SJSA1 (cell line): ENCODE measurements around the gene MRM1. TPM values are rescaled to one million over a fixed set of nuclear protein-coding genes. Genes with fewer than 3 reads are reported as not detected.

Experiments used
- DNase-seq, 2 experiments: peaks; one replicate each; pipeline ENCODE4 v3.0.0-alpha.2; 2015 to 2020; ENCODE audit warnings: low spot score in 2 of 2, low read depth in 1 of 2
- H3K27ac ChIP-seq: fragments of 250-450 bp; sonication (Bioruptor Pico); 2 replicates; pipeline ENCODE4 v1.5.1; 2020; ENCODE audit warnings: mild to moderate bottlenecking, moderate library complexity
- H3K27me3 ChIP-seq: fragments of 250-450 bp; sonication (Bioruptor Pico); replicated peaks from 2 replicates; pipeline ENCODE4 v1.5.1; 2020; ENCODE audit warnings: mild to moderate bottlenecking, moderate library complexity
- H3K36me3 ChIP-seq: fragments of 250-450 bp; sonication (Bioruptor Pico); 2 replicates; pipeline ENCODE4 v1.5.1; 2020; ENCODE audit warnings: mild to moderate bottlenecking
- H3K4me1 ChIP-seq: fragments of 250-450 bp; sonication (Bioruptor Pico); replicated peaks from 2 replicates; pipeline ENCODE4 v1.6.1; 2021; ENCODE audit warnings: mild to moderate bottlenecking
- H3K4me3 ChIP-seq: fragments of 250-450 bp; sonication (Bioruptor Pico); 2 replicates; pipeline ENCODE4 v1.5.1; 2020; ENCODE audit warnings: mild to moderate bottlenecking
- H3K9me3 ChIP-seq: fragments of 250-450 bp; sonication (Bioruptor Pico); replicated peaks from 2 replicates; pipeline ENCODE4 v1.5.1; 2020; ENCODE audit warnings: mild to moderate bottlenecking
- total RNA-seq: library from RNA; depleted of rRNA; stranded (reverse); fragments of >200 nt; shearing (Covaris generic); gene quantifications from 2 replicates; pipeline ENCODE4 v1.2.3, GENCODE V29; 2014

Gene MRM1
- total RNA-seq, 1 experiment from 2014 or later = 8.5 TPM

DNA sequence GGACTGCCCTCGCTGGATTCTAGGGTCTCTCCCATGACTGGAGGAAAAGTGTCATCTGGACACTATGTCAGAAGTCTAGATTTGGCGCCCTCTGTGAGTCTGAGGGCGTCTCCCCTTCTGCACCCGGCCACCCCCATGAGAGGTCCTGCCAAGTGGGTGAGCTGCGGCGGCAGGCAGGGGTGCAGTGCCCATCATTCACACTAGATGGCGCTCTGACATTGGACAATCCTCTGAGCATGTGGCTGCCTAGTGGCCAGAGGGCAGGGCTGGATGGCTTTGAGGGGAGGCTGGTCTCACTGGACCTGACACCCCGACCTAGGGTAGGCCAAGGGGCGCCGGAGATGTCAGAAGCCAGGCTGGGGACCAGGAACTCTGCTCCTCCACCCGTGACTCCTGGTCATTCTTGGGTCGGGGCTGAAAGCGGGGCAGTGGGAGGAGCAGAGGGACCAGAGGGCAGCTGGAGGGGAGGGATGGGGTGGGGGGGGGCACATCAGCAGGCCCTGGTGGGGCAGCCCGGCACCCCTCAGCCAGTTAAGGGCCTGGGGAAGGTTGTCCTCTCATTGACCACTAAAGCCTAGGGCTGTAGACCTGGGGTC is 28.0 kb downstream of the MRM1 start:
- no peak overlapping the region for H3K4me3 ChIP-seq

DNA sequence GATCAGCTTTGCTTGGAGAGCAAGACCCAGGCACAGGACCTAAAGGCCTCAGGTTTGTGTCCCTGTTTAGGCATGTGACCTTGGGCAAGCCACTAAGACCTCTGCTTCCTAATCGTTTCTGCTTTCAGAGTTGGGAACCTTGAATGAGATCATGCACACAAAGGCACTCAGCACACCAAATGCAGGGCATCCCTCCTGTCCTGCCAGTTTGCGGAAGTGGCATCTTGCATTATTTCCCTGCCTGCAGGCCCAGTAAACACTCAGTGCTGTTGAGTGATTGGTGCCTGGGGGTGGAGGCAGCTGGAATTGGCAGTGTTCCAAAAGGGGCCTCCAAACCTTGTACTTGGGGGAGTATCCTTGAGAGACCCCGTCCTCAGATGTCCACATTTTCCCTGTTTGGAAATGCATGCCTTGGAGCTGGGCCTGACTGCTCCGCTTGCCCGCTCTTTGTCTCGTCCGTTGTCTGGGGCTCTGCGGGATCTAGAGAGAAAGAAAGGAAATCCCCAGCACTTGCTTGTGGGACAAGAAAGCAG is 28.7 kb downstream of the MRM1 start:
- Histone ChIP-seq H3K4me1 (no peaks in the 10 kb centered on the region), H3K27me3 (peaks cover 8% of the 10 kb centered on the region; the same call in 1 of the 2 replicates), H3K36me3 (no peaks in the 10 kb centered on the region), H3K9me3 (no peaks in the 10 kb centered on the region), H3K4me3 (no peak overlapping the region), H3K27ac (no peak overlapping the region)
- DNase-seq = no peak

More for the DNA sequence above, 28.0 kb downstream of the MRM1 start:
- Histone ChIP-seq H3K9me3 (no peaks in the 10 kb centered on the region), H3K4me1 (no peaks in the 10 kb centered on the region), H3K36me3 (no peaks in the 10 kb centered on the region), H3K27me3 (0 out of 2 replicates have a peak, but pooled peaks cover 3% of the 10 kb centered on the region), H3K27ac (no peak overlapping the region)
- peak; percentile 58 to 71 for DNase-seq

DNA sequence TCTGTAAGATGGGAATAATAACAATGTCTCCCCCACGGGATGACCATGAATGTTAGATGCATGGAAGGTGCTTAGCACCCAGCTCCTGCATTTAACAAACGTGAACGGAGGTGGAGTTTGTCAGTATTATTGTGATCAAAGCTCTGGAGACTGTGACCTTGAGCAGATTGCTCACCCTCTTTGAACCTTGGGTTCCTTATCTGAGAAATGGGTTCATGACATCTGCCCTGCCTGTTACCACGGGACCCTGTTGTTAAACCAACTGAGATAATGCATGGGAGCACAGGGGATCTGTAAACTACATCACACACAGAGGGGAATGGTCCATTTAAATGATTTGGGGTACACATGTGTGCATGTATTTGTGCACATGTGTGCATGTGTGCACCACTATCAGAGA is 29.6 kb downstream of the MRM1 start:
- Histone ChIP-seq H3K9me3 (no peaks in the 10 kb centered on the region), H3K27ac (no peak overlapping the region)
- DNase-seq = no peak

DNA sequence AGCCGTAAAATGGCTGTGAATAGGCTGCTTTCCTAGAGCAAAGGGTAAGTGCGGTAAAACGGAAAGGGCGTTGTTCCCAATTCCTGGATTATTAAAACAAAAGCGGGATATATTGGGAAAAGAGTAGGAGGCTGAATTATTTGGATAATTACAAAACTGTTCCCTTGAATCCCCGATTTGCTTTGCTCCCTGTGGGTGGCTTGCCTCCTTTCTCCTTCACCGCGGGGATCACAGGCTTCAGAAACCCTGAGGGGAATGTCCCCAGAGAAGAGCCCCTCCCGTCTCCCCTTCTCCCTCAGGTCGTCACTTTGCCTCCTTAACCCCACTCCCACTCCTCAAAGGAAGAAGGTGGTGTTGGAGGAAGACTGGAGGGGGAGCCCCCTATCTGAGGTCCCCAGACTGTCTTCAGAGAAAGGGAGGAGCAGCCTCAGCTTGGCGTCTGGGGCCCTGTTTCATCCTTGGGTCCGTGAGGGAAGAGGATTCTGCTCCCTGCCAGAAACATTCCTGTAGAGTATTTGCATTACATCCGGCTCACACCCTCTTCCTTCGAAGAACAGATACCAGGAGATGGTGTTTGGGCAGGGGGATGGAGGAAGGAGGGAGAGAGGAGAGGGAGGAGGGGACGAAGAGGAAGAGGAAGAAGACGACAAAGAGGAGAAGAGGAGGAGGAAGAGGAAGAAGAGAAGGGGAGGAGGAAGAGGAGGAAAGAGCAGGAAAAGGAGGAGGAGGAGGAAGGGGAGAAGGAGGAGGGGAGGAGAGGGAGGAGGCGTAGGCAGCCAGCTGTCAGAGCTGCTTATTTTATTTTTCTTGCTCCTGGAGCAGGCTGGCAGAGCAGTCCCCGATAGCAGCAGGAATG is 31.8 kb downstream of the MRM1 start:
- Histone ChIP-seq H3K9me3 (no peaks in the 10 kb centered on the region), H3K4me1 (no peaks in the 10 kb centered on the region), H3K27me3 (peaks cover 23% of the 10 kb centered on the region), H3K36me3 (no peaks in the 10 kb centered on the region), H3K27ac (no peak overlapping the region), H3K4me3 (no peak overlapping the region)
- no peak for DNase-seq

More for the DNA sequence above, 29.6 kb downstream of the MRM1 start:
- no peaks in the 10 kb centered on the region for H3K36me3 ChIP-seq
- H3K27me3 ChIP-seq = peaks cover 10% of the 10 kb centered on the region; the same call in 1 of the 2 replicates
- no peak overlapping the region for H3K4me3 ChIP-seq
- no peaks in the 10 kb centered on the region for H3K4me1 ChIP-seq

DNA sequence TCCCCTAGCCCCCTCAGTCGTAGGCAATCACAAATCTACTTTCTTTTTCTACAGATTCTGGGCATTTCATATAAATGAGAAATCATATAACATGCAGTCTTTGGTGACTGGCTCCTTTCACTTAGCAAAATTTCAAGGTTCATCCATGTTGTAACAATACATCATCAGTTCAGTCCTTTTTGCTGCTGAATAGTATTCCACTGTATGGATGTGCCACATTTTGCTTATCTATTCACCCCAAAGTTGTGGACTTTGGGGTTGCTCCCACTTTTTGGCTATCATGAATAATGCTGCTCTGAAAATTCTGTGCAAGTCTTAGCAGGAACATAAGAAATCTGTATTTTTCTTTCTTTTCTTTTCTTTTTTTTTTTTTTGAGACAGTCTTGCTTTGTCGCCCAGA is 39.0 kb downstream of the MRM1 start:
- Histone ChIP-seq H3K4me1 (peaks cover 8% of the 10 kb centered on the region; the same call in 1 of the 2 replicates), H3K36me3 (no peaks in the 10 kb centered on the region), H3K27ac (no peak overlapping the region), H3K4me3 (no peak overlapping the region), H3K27me3 (peaks cover 65% of the 10 kb centered on the region), H3K9me3 (no peaks in the 10 kb centered on the region)
- DNase-seq = no peak

DNA sequence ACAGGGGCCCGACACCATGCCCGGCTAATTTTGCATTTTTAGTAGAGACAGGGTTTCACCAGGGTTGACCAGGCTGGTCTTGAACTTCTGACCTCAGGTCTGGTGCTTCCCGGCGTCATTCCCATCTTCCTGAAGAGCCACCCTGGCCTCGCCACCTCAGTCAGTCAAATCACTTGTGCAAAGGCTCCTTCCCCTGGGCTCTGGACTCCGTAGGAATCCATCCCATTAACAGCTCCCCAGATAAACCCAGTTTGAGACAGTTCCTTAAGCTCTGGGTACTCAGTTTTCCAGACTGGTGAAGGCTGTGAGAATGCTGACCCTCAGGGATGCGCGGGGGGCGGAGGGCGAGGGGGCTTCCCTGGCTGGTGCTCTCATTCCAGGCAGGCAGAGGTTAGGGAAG is 39.5 kb downstream of the MRM1 start:
- no peaks in the 10 kb centered on the region for H3K36me3 ChIP-seq
- no peaks in the 10 kb centered on the region for H3K9me3 ChIP-seq
- peaks cover 8% of the 10 kb centered on the region; the same call in 1 of the 2 replicates for H3K4me1 ChIP-seq
- H3K4me3 ChIP-seq = no peak overlapping the region
- H3K27ac ChIP-seq = no peak overlapping the region
- no peak for DNase-seq
- peaks cover 70% of the 10 kb centered on the region for H3K27me3 ChIP-seq

DNA sequence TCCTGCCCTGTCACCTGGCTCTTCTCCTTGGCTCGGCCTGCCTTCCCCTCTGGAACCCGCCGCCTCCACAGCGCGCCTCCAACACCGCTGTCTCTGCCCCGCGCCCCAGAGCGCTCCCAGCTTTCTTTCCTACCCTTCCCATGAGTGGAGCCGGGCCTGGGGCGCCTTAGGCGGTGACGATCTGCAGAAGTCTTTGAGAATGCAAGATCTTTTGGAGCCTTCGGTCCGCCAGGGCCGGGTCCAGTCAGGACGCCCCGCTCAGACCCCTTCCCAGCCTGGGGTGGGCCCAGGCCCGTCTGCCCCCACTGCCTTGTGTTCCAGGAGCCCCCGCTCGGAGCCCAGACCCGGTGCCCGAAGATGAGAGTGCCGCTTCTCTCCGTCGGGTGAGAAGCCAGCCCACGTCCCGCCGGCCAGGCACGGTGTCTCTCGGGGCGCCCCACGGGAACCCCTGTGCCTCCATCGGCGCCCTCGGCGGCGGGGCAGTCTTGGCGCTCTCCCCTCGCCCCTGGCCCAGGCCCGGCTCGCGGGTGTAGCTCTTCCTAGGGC is 40.0 kb downstream of the MRM1 start:
- Histone ChIP-seq H3K27me3 (peaks cover 75% of the 10 kb centered on the region), H3K9me3 (no peaks in the 10 kb centered on the region), H3K4me3 (no peak overlapping the region)

DNA sequence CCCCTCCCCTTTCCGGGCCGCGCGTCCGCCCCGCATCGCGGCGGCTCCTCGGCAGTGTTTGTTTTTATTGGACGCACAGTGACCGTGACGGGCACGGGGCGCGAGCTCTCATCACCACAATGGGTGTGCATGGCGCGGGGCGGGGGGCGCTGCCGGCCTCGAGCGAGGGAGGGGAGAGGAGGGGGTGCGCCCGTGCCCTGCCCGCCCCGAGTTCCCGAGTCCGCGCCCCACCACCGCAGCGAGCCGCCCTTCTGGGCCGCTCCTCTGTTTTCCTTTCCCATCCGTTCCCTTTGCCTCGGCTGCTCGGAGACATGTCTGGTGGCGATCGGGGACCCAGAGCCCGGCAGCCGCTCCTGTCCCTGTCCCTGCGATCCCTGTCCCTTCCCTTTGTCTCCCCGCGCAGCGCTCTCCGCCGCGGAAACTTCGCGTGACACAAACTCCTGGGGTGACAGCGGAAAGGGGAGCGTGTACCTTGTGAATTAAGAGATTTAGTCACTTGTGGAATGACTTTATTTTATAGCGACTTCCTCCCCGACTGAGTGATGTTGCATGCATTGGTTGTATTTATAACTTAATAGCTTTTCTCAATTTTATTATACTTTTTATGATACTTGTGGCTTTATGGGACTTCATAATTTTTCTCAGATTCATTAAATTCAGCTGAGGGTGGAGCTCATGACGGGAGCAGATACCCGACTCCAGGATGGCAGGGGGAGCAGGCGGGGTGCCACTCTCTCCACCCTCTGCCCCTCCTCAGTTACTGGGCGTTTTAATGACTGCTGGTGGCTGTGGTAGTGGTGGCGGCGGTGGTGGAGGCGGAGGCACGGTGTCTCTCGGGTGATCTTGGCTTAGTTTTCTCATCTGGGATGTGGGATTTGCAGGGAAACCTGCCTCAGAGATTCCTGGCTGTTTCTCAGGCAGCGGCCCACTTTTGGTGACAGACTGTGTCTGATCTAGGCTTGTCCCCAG is 40.8 kb downstream of the MRM1 start:
- H3K27ac ChIP-seq = no peak overlapping the region
- H3K27me3 ChIP-seq = peaks cover 79% of the 10 kb centered on the region
- H3K36me3 ChIP-seq = no peaks in the 10 kb centered on the region

More for the DNA sequence above, 40.0 kb downstream of the MRM1 start:
- H3K36me3 ChIP-seq = no peaks in the 10 kb centered on the region
- H3K27ac ChIP-seq = no peak overlapping the region
- no peak for DNase-seq
- peaks cover 8% of the 10 kb centered on the region; the same call in 1 of the 2 replicates for H3K4me1 ChIP-seq

DNA sequence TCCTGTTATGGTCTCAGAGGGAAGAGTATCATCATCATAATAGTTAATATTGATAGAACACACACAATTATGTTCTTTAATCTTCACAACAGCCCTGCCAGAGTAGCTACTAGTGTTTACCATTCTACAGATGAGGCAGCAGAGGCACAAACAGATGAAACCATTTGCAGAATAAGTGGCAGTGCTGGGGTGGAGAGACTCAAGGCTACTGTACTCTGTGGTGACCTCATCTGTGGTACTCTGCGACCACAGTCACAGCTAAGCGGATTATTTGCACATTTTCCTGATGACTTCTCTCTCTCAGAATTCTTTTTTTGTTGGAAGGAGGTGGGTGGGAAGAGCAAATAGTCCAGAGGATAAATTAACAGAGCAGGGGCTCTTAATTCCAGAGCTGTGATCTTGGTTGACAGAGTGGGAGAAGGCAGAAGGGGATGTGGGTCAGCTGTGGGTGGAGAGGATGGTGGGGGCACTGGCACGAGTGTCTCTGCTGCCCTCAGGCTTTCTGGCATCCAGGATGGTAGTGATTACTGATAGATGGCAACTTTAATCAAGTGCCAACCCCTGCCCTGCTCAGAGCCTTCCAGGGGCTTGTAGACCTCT is 41.8 kb downstream of the MRM1 start:
- Histone ChIP-seq H3K4me1 (peaks cover 8% of the 10 kb centered on the region; the same call in 1 of the 2 replicates), H3K36me3 (no peaks in the 10 kb centered on the region), H3K4me3 (no peak overlapping the region), H3K27me3 (peaks cover 74% of the 10 kb centered on the region), H3K9me3 (no peaks in the 10 kb centered on the region), H3K27ac (no peak overlapping the region)
- DNase-seq = no peak

More for the DNA sequence above, 40.8 kb downstream of the MRM1 start:
- Histone ChIP-seq H3K4me1 (peaks cover 8% of the 10 kb centered on the region; the same call in 1 of the 2 replicates), H3K9me3 (no peaks in the 10 kb centered on the region), H3K4me3 (no peak overlapping the region)
- DNase-seq = no peak

DNA sequence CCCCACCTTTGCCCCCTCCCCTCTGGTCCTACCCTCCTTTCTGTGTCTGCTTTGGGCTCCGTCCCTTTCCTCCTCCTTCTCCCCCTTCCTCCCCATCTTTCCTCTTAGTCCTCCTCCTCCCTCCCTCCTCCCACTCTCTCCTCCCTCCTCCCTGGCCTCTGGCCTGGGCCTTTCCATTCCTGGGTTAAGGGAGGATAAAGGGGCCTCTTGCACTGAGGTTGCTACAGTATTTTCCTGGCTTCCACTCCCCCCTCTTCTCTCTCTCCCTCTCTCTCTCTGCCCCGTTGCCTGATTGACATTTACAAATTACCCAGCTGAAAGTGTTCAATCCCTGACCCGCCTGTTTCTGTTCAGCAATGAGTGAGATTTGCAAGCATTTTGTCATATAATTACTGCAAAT is 44.0 kb downstream of the MRM1 start:
- no peak overlapping the region for H3K27ac ChIP-seq
- DNase-seq = no peak
- no peaks in the 10 kb centered on the region for H3K9me3 ChIP-seq
- peaks cover 8% of the 10 kb centered on the region; the same call in 1 of the 2 replicates for H3K4me1 ChIP-seq
- H3K36me3 ChIP-seq = no peaks in the 10 kb centered on the region
- H3K27me3 ChIP-seq = peaks cover 54% of the 10 kb centered on the region
- H3K4me3 ChIP-seq = no peak overlapping the region

DNA sequence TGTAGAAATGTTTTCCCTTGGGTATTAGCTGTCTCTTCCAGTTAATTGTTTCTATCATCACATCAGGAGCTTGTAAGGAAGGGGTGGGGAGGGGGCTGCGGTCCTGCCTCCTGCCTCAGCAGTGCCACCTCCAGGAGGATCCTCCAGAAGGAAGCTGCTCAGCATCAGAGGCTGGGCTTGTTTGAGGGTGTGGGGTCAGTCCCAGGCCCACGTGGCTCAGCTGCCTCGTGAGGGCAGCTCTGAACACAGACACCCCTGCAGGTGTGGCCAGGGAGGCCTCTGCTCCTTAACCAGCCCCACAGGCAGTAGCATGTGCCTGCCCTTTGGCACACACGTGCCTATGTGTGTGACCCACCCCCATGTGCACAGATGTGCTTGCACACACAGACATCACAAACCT is 46.3 kb downstream of the MRM1 start:
- H3K9me3 ChIP-seq = no peaks in the 10 kb centered on the region
- H3K4me3 ChIP-seq = no peak overlapping the region
- DNase-seq = no peak
- H3K4me1 ChIP-seq = no peaks in the 10 kb centered on the region
- no peaks in the 10 kb centered on the region for H3K36me3 ChIP-seq
- H3K27me3 ChIP-seq = peaks cover 37% of the 10 kb centered on the region
- no peak overlapping the region for H3K27ac ChIP-seq

DNA sequence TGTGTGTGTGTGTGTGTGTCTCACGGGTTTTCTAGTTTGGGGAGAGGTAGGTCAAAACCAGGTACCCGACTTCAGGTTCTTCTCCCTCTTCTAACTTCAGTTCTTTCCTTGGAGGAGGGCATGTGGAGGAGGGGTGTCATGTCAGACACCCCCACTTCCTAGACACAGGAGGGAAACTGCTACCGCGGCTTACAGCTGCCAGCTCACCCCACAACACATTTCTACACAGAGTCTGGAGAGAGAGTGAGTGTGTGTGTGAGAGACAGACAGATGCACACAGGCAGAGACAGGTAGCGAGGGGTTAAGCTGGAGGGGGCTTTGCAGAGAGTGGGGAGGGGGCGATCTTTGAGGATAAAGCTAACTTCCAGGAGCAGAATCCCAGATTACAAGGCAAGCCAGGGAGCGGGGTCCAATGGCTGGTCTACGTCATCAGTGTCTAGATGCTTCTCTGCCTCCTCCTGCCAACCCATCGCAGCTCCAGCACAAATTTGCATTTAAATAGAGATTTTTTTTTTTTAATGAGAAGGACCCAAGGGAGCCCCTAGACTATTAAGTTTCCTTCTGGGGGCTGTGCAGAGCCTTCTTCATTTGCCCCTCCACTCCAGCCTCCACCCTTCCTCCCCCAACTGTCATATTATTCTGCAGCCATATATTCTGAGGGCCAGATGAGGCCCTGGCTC is 48.9 kb downstream of the MRM1 start:
- Histone ChIP-seq H3K36me3 (no peaks in the 10 kb centered on the region), H3K27ac (no peak overlapping the region), H3K9me3 (no peaks in the 10 kb centered on the region), H3K27me3 (peaks cover 27% of the 10 kb centered on the region), H3K4me3 (no peak overlapping the region), H3K4me1 (no peaks in the 10 kb centered on the region)
- no peak for DNase-seq
